ENCODE measurements around the gene ABI3BP.

Gene ABI3BP

GRCh38 chr3:100915706-100916495 is 77.3 kb downstream of the ABI3BP start:
- no peak overlapping the region for H3K4me2 ChIP-seq (ENCODE audit: low read depth, low read length)
- no peak for TF ChIP-seq EZH2 (optimal IDR thresholded peaks at IDR 0.05; ENCODE audit: low read depth, low read length)
- TF ChIP-seq EZH2phosphoT487 (IDR thresholded peaks at IDR 0.05; ENCODE audit: low read length), result no peak
- TF ChIP-seq CTCF (IDR thresholded peaks at IDR 0.05; ENCODE audit: low read length), result no peak
- no peaks in the 10 kb centered on the region for H3F3A ChIP-seq (ENCODE audit: insufficient read depth, low read length)
- no peak overlapping the region for H3K27ac ChIP-seq (ENCODE audit: low read length)
- no peaks in the 10 kb centered on the region for H3K79me2 ChIP-seq (ENCODE audit: low read length)
- no peaks in the 10 kb centered on the region for H3K4me1 ChIP-seq (ENCODE audit: low read length)
- H3K9me3 ChIP-seq (replicated peaks; ENCODE audit: insufficient read depth, low read length), result no peaks in the 10 kb centered on the region
- H4K20me1 ChIP-seq (ENCODE audit: insufficient read depth, low read length), result no peaks in the 10 kb centered on the region
- H3K27me3 ChIP-seq (replicated peaks; ENCODE audit: insufficient read depth, low read length), result no peaks in the 10 kb centered on the region
- no peaks in the 10 kb centered on the region for H3K9me2 ChIP-seq (replicated peaks; ENCODE audit: insufficient read depth, low read length)
- no peak overlapping the region for H3K4me3 ChIP-seq (ENCODE audit: low read length)
- no peak for DNase-seq
- no peak overlapping the region for H2AFZ ChIP-seq (ENCODE audit: low read length)
- no peaks in the 10 kb centered on the region for H3K36me3 ChIP-seq (replicated peaks; ENCODE audit: insufficient read depth, low read length)
- H3K9ac ChIP-seq (ENCODE audit: low read length), result no peak overlapping the region

GRCh38 chr3:100913870-100914648 is 79.2 kb downstream of the ABI3BP start:
- H3F3A ChIP-seq (ENCODE audit: insufficient read depth, low read length), result no peaks in the 10 kb centered on the region
- H4K20me1 ChIP-seq (ENCODE audit: insufficient read depth, low read length), result no peaks in the 10 kb centered on the region
- DNase-seq, result no peak
- no peak overlapping the region for H3K27ac ChIP-seq (ENCODE audit: low read length)
- H3K27me3 ChIP-seq (replicated peaks; ENCODE audit: insufficient read depth, low read length), result no peaks in the 10 kb centered on the region
- H3K9ac ChIP-seq (ENCODE audit: low read length), result no peak overlapping the region
- no peak overlapping the region for H3K4me2 ChIP-seq (ENCODE audit: low read depth, low read length)
- TF ChIP-seq CTCF (IDR thresholded peaks at IDR 0.05; ENCODE audit: low read length) (no peak), EZH2phosphoT487 (IDR thresholded peaks at IDR 0.05; ENCODE audit: low read length) (no peak), EZH2 (optimal IDR thresholded peaks at IDR 0.05; ENCODE audit: low read depth, low read length) (no peak)
- H3K36me3 ChIP-seq (replicated peaks; ENCODE audit: insufficient read depth, low read length), result no peaks in the 10 kb centered on the region
- H3K79me2 ChIP-seq (ENCODE audit: low read length), result no peaks in the 10 kb centered on the region
- no peak overlapping the region for H3K4me3 ChIP-seq (ENCODE audit: low read length)
- H3K9me3 ChIP-seq (replicated peaks; ENCODE audit: insufficient read depth, low read length), result no peaks in the 10 kb centered on the region
- H2AFZ ChIP-seq (ENCODE audit: low read length), result no peak overlapping the region
- no peaks in the 10 kb centered on the region for H3K4me1 ChIP-seq (ENCODE audit: low read length)
- no peaks in the 10 kb centered on the region for H3K9me2 ChIP-seq (replicated peaks; ENCODE audit: insufficient read depth, low read length)

GRCh38 chr3:100912976-100913545 is 80.2 kb downstream of the ABI3BP start:
- no peaks in the 10 kb centered on the region for H3K79me2 ChIP-seq (ENCODE audit: low read length)
- no peaks in the 10 kb centered on the region for H3K9me3 ChIP-seq (replicated peaks; ENCODE audit: insufficient read depth, low read length)
- no peak overlapping the region for H3K27ac ChIP-seq (ENCODE audit: low read length)
- no peaks in the 10 kb centered on the region for H3K4me1 ChIP-seq (ENCODE audit: low read length)
- H3K4me3 ChIP-seq (ENCODE audit: low read length), result no peak overlapping the region
- H3K27me3 ChIP-seq (replicated peaks; ENCODE audit: insufficient read depth, low read length), result no peaks in the 10 kb centered on the region
- H3K9me2 ChIP-seq (replicated peaks; ENCODE audit: insufficient read depth, low read length), result no peaks in the 10 kb centered on the region
- DNase-seq, result no peak
- H4K20me1 ChIP-seq (ENCODE audit: insufficient read depth, low read length), result no peaks in the 10 kb centered on the region
- H3K9ac ChIP-seq (ENCODE audit: low read length), result no peak overlapping the region
- H3F3A ChIP-seq (ENCODE audit: insufficient read depth, low read length), result no peaks in the 10 kb centered on the region
- H3K36me3 ChIP-seq (replicated peaks; ENCODE audit: insufficient read depth, low read length), result no peaks in the 10 kb centered on the region
- H3K4me2 ChIP-seq (ENCODE audit: low read depth, low read length), result no peak overlapping the region
- TF ChIP-seq CTCF (IDR thresholded peaks at IDR 0.05; ENCODE audit: low read length) (no peak), EZH2phosphoT487 (IDR thresholded peaks at IDR 0.05; ENCODE audit: low read length) (no peak), EZH2 (optimal IDR thresholded peaks at IDR 0.05; ENCODE audit: low read depth, low read length) (no peak)
- no peak overlapping the region for H2AFZ ChIP-seq (ENCODE audit: low read length)

Measured in MM.1S (cell line).